A549 (cell line): ENCODE data around the gene AAMP.

Experiments used
- BHLHE40 ChIP-seq: IDR thresholded peaks from 2 replicates; pipeline ENCODE4 v1.6.1; 2012; ENCODE audit warnings: low read depth, low read length, inconsistent platforms
- CTCF ChIP-seq: fragments of >200 bp; sonication (Bioruptor Twin); formaldehyde crosslinking; IDR thresholded peaks from 3 replicates; pipeline ENCODE4 v1.5.1; 2016
- EHMT2 ChIP-seq: fragments of 200-600 bp; sonication (generic); IDR thresholded peaks from 2 replicates; pipeline ENCODE4 v1.6.1; 2016; ENCODE audit warnings: antibody characterized with exemption, low read depth, mild to moderate bottlenecking, moderate library complexity
- FOSB ChIP-seq: fragments of 250-450 bp; sonication (Bioruptor Pico); IDR thresholded peaks from 2 replicates; pipeline ENCODE4 v1.5.0; 2020; ENCODE audit warnings: mild to moderate bottlenecking, moderate library complexity
- MAX ChIP-seq: IDR thresholded peaks from 2 replicates; pipeline ENCODE4 v1.6.1; 2012
- PBX3 ChIP-seq: IDR thresholded peaks from 2 replicates; pipeline ENCODE4 v1.6.1; 2012
- POLR2A ChIP-seq: IDR thresholded peaks from 2 replicates; pipeline ENCODE4 v1.6.1; 2012; ENCODE audit warnings: mild to moderate bottlenecking, low read length
- RFX5 ChIP-seq: fragments of 450-650 bp; IDR thresholded peaks from 2 replicates; pipeline ENCODE4 v1.7.1; 2014; ENCODE audit warnings: antibody characterized with exemption, mild to moderate bottlenecking, moderate library complexity
- SMC3 ChIP-seq: fragments of >200 bp; sonication (Bioruptor Twin); formaldehyde crosslinking; IDR thresholded peaks from 3 replicates; pipeline ENCODE4 v1.6.1; 2018; ENCODE audit warnings: inconsistent platforms

- TF ChIP-seq CTCF (no peak), POLR2A (no peak), SMC3 (no peak), FOSB (no peak), RFX5 (no peak), MAX (no peak), PBX3 (no peak), EHMT2 (no peak), BHLHE40 (no peak)
Measured at GRCh38 chr2:218226903-218227302, 43.0 kb downstream of the AAMP start.
